ENCODE measurements around the gene APOA4.

- TF ChIP-seq EP300 (IDR thresholded peaks at IDR 0.05; ENCODE audit: borderline replicate concordance in 1 of 2, low read depth in 1 of 2, low read length in 1 of 2) (no peak), SIN3A (IDR thresholded peaks at IDR 0.05; ENCODE audit: borderline replicate concordance, low read depth, low read length) (no peak), FOXJ3 (CRISPR knock-in tag; IDR thresholded peaks at IDR 0.05) (no peak), FOXM1 (IDR thresholded peaks at IDR 0.05; ENCODE audit: low read depth) (no peak), SMC3 (IDR thresholded peaks at IDR 0.05; ENCODE audit: low read depth, low read length) (no peak), EZH2phosphoT487 (IDR thresholded peaks at IDR 0.05; ENCODE audit: borderline replicate concordance, low read depth) (no peak), POLR2AphosphoS5 (IDR thresholded peaks at IDR 0.05; ENCODE audit: low read depth, low read length) (no peak), IRF3 (IDR thresholded peaks at IDR 0.05; ENCODE audit: low read depth, low read length) (no peak), MEF2A (IDR thresholded peaks at IDR 0.05; ENCODE audit: borderline replicate concordance, low read depth) (no peak), ZBTB33 (IDR thresholded peaks at IDR 0.05; ENCODE audit: borderline replicate concordance, low read depth) (no peak)
- TF ChIP-seq, protein P1, sequence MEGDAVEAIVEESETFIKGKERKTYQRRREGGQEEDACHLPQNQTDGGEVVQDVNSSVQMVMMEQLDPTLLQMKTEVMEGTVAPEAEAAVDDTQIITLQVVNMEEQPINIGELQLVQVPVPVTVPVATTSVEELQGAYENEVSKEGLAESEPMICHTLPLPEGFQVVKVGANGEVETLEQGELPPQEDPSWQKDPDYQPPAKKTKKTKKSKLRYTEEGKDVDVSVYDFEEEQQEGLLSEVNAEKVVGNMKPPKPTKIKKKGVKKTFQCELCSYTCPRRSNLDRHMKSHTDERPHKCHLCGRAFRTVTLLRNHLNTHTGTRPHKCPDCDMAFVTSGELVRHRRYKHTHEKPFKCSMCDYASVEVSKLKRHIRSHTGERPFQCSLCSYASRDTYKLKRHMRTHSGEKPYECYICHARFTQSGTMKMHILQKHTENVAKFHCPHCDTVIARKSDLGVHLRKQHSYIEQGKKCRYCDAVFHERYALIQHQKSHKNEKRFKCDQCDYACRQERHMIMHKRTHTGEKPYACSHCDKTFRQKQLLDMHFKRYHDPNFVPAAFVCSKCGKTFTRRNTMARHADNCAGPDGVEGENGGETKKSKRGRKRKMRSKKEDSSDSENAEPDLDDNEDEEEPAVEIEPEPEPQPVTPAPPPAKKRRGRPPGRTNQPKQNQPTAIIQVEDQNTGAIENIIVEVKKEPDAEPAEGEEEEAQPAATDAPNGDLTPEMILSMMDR (IDR thresholded peaks at IDR 0.05) = no peak
- TF ChIP-seq, protein P2, sequence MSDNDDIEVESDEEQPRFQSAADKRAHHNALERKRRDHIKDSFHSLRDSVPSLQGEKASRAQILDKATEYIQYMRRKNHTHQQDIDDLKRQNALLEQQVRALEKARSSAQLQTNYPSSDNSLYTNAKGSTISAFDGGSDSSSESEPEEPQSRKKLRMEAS (IDR thresholded peaks at IDR 0.05; ENCODE audit: low read depth) = no peak
- TF ChIP-seq, protein P3, sequence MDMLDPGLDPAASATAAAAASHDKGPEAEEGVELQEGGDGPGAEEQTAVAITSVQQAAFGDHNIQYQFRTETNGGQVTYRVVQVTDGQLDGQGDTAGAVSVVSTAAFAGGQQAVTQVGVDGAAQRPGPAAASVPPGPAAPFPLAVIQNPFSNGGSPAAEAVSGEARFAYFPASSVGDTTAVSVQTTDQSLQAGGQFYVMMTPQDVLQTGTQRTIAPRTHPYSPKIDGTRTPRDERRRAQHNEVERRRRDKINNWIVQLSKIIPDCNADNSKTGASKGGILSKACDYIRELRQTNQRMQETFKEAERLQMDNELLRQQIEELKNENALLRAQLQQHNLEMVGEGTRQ (IDR thresholded peaks at IDR 0.05; ENCODE audit: borderline replicate concordance, low read depth, low read length) = no peak
- TF ChIP-seq, protein P4, sequence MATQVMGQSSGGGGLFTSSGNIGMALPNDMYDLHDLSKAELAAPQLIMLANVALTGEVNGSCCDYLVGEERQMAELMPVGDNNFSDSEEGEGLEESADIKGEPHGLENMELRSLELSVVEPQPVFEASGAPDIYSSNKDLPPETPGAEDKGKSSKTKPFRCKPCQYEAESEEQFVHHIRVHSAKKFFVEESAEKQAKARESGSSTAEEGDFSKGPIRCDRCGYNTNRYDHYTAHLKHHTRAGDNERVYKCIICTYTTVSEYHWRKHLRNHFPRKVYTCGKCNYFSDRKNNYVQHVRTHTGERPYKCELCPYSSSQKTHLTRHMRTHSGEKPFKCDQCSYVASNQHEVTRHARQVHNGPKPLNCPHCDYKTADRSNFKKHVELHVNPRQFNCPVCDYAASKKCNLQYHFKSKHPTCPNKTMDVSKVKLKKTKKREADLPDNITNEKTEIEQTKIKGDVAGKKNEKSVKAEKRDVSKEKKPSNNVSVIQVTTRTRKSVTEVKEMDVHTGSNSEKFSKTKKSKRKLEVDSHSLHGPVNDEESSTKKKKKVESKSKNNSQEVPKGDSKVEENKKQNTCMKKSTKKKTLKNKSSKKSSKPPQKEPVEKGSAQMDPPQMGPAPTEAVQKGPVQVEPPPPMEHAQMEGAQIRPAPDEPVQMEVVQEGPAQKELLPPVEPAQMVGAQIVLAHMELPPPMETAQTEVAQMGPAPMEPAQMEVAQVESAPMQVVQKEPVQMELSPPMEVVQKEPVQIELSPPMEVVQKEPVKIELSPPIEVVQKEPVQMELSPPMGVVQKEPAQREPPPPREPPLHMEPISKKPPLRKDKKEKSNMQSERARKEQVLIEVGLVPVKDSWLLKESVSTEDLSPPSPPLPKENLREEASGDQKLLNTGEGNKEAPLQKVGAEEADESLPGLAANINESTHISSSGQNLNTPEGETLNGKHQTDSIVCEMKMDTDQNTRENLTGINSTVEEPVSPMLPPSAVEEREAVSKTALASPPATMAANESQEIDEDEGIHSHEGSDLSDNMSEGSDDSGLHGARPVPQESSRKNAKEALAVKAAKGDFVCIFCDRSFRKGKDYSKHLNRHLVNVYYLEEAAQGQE (IDR thresholded peaks at IDR 0.05; ENCODE audit: low read depth, low read length) = no peak
Observed at GRCh38 chr11:116870054-116870453, 47.0 kb upstream of the APOA4 start.

Data from SK-N-SH (cell line).